Measurements from ENCODE around the gene SRP72.
A peak's percentile ranks its signal among the peaks of the same experiment; 100 is the strongest.

Gene SRP72

DNA sequence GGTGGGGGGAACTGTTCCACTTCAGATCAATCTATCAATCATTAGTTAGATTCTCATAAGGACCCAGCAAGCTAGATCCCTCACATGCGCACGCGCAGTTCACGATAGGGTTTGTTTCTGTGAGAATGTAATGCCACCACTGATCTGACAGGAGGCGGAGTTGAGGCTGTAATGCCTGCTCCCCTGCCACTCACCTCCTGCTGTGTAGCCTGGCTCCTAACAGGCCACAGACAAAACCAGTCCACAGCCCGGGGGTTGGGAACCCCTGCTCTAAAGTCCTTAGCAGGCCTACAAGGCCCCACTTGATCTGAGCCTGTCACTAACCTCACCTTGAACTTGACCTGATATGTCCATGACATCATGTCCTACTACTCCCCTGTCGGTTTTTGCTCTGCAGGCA is 68.5 kb downstream of the SRP72 start:
- H3K4me3 ChIP-seq, result no peak overlapping the region
- no peak overlapping the region for H3K27ac ChIP-seq

DNA sequence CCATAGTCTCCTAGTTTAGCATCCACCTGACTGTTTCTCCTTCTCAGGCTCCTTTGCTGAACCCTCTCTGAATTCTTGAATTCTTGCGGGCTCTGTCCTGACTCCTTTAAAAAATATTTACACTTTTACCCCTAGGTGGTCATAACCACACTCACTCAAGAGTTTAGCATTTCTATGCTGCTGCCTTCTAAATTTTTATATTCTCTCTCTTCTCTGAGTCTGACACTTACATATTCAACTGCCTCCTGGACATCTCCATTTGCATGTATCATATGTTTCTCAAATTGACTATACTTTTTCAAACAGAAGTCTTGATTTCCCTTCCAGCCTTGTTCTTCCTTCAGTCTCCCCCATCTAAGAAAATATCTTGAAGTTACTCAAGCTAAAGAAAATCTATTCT is 69.7 kb downstream of the SRP72 start:
- Histone ChIP-seq H3K4me3 (no peak overlapping the region), H3K27ac (no peak overlapping the region)

DNA sequence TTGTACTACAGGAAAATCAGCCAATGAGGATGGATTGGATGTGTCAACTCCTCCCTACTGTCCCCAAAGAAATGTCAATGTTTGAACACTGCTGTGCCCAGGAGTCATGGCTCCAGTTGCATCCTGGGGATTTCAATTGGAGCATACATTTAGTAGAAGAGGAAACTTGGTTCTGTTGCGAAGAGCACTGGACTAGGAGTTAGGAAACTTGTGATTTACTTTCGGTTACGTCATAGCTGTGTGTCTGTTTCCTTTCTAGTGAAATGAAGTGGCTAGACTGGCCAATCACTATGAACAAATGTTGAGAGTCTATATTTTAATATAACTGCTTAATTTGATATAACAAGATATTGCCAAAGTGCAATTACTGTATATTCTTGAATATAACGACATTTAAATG is 73.4 kb downstream of the SRP72 start:
- Histone ChIP-seq H3K4me3 (no peak overlapping the region), H3K27ac (no peak overlapping the region)

DNA sequence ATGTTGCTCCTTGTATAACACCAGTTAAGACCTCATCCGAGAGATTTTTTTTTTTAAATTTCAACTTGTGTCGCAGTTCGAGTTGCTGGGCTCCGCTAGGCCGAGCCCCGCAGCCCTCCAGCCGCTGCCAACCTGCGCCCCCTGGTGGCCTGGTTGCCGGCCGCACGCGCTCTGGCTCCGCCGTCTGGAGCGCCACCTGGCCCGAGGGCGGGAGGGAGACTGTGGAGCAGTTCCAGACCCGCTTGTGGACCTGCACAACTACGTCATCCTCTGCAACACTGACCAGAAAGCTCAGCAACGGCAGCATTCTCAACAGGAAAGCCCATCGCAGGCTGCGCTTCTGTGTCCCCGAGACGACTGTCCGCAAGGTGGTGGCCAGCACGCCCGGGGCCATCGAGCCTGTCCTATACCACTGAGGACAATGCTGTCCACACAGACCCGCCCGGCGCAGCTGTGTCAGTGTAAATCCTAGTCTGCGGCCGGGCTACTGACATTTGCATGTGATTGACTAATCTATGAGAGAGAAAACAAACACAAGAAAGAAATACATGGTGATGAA is 77.2 kb downstream of the SRP72 start:
- Histone ChIP-seq H3K4me3 (peak overlapping the region in 4 of 7 experiments; percentile 2 to 32 (median 15)), H3K27ac (no peak overlapping the region)

DNA sequence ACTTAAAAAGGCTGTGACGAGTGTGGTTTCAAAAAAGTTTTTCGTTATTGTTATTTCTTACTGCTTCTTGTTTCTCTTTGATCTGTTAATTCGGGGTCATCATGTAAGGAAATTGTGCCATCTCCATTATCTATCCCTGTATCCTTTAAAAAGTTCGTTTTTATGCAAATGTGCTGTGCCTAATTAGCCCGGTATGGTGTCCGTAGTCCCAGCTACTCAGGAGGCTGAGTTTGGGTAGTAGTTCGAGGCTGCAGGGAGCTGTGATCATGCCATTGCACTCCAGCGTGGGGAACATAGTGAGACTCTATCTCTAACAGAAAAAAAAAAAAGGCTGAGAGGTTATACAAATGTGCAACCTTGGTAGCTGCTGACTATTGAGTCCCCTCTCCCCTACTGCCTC is 83.2 kb downstream of the SRP72 start:
- no peak overlapping the region for H3K27ac ChIP-seq
- H3K4me3 ChIP-seq, result no peak overlapping the region

DNA sequence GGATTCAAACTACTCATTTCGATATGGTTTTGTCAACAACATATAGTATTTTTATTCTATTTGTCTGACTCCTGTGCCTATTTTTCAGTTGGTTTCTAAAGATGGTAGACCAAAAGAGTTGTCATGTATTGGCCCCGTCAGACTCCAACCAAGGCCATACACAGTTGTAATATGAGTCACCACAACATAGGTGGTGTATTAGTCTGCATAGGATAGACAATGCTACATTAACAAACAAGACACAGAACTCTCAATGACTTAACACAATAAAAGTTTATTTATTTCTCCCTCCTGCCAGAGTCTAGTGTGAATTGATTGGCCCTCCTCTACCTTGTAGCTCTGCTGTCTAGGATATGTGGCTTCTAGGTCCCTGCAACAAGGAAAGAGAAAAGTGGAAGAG is 84.1 kb downstream of the SRP72 start:
- Histone ChIP-seq H3K27ac (no peak overlapping the region), H3K4me3 (no peak overlapping the region)

DNA sequence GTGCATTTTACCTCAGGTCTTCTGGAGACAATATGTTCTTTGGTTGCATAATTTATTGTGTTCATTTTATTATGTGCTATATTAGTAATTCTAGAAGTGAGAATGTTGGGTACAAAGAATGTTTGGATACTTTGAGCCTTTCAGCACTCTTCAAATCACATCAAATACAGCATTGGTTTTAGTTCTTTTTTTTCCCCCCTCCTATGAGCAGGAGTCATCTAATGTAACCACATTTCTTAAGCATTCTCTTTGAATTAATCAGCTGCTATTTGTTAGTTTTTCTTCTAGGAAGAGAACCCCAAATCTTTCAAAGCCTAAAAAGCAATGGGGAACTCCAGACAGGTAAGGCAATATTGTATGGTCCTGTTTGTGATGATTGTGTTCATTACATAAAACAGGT is 84.9 kb downstream of the SRP72 start:
- Histone ChIP-seq H3K27ac (no peak overlapping the region), H3K4me3 (no peak overlapping the region)
